HG03575 (cell line): ENCODE measurements around the gene PLA2G4B.

Experiments
- ATAC-seq: cut with Tn5 transposase; IDR thresholded peaks from one replicate; pipeline ENCODE4 v1.9.1; 2021; ENCODE audit not compliant: unreplicated experiment, insufficient number of reproducible peaks, low FRiP score; ENCODE audit errors: extremely low read depth

The PLA2G4B gene

GRCh38 chr15:41880156-41880877, 41.7 kb downstream of the PLA2G4B start:
- no peak for ATAC-seq

- ATAC-seq: no peak
Measured at GRCh38 chr15:41881086-41881485, 42.4 kb downstream of the PLA2G4B start.

DNA sequence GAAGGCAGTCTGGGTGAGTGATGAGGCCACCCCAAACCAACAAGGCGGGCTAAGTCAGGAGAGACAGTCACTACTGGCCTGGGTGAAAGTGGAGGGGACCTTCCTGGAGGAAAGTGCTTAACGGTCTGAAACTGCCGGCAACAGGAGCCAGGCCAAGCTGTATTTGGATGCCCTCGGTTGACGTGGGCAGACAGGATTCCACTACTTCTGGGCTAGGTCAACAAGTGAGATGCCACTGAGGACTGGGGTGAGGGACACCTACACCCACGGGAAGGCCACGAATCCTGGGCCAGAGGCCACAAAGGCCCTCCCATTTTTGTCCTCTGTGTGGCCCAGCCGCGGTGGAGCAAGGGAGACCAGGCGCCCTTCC, 42.9 kb downstream of the PLA2G4B start:
- ATAC-seq: no peak

DNA sequence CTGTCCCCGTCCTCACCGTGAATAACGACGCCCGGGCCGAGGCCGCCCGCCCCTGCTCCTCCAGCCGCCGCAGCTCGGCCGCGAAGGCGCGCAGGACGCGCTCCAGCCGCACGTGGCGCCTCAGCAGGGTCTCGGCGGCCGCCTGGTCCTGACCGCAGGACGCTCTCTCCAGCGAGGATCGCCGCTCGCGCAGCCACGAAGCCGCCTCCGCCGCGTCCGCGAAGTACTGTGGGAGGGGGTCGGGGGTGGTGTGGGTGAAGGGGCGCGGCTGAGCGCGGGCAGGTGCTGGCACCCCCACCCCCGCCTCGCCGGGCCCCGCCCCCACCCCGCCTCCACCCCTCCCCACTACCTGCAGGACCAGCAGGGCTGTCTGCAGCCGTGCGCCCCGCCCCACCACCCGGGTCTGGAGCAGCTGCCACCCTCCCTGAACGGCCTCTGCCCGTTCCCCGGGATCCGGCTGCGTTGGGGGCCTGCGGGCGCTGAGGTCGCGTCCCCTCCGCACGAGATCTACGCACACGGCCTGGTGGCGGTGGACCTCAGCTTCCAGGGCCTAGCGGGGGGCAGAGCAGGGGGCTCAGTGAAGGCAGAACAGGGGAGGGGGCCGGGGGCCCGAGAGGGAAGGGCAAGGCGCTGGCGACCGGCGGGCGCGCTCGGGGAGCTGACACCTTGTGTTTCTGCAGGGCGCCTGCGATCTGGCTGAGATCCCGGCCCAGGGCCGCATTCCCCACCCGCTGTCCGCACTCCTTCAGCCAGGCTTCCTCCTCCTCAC, 43.5 kb downstream of the PLA2G4B start:
- no peak for ATAC-seq

- ATAC-seq: no peak
Measured at GRCh38 chr15:41882689-41883483, 44.2 kb downstream of the PLA2G4B start.

DNA sequence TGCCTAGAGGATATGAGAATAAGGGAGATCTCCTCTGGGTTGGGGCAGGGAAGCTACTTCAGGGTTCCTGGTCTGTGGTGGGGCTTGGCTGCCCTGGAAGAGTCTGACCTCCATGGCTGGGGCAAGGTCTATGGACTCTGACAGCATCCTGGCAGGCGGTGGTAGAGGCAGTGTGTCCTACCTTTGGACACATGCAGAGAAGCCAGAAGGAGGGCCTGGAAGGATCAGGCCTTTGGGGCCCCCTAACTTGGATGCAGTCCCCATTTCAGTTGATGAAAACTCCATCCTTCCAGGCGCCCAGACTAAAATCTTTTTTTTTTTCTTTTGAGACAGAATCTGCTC, 44.8 kb downstream of the PLA2G4B start:
- no peak for ATAC-seq

DNA sequence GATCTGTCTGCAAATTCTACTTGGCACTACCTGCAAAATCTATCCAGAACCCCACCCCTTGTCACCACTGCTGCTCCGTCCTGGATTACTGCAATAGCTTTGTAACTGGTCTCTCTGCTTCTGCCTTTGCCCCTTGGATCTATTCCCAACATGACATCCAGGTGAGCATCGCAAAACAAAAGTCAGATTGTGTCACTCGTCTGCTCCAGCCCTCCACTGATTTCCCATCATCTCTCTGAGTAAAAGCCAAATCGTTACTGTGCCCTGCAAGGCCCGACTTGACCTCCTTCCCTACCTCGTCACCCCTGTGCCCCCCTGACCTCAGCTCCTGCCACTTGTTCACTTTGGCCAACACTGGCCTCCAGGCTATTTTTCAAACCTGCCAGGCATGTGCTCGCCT, 45.8 kb downstream of the PLA2G4B start:
- ATAC-seq: no peak

GRCh38 chr15:41885321-41885720, 46.7 kb downstream of the PLA2G4B start:
- no peak for ATAC-seq

DNA sequence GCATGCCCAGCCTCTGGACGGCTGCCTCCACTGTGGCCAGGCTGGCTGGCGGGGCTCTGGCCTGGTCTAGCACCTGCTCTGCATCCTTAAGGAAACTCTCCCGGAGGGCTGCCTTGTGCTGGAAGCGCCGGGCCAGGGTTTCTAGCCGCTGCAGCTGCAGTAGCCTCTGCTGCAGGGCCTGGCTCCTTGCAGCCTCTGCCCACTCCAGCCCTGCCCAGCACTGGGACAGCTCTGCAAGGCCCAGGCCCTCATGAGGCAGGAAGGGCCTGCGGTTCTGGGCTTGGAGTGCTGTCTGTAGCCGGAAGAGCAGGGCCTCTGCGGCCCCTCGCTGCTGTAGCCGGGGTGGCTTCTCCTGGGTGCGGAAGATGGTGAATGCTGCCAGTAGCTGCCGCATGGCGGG, 47.2 kb downstream of the PLA2G4B start:
- ATAC-seq: no peak

GRCh38 chr15:41886741-41887140, 48.1 kb downstream of the PLA2G4B start:
- ATAC-seq: no peak

DNA sequence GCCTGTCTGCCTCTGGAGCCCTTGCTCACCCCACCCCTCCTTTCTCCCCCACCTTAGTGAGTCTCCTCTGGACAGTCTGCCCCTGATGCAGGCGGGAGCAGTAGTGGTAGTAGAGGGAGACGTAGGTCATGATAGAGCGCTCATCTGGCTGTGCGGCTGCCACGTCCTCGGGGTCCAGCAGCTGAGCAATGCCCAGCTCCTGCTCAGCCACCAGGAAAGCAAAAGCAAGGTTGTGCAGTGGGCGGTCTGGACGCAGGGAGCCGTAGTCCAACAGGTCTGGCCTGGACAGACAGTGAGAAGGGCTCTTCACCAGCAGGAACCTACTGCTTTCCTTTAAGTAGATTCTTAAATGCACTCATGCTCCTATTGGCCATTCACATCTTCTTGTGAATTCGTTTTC, 48.5 kb downstream of the PLA2G4B start:
- ATAC-seq: no peak

DNA sequence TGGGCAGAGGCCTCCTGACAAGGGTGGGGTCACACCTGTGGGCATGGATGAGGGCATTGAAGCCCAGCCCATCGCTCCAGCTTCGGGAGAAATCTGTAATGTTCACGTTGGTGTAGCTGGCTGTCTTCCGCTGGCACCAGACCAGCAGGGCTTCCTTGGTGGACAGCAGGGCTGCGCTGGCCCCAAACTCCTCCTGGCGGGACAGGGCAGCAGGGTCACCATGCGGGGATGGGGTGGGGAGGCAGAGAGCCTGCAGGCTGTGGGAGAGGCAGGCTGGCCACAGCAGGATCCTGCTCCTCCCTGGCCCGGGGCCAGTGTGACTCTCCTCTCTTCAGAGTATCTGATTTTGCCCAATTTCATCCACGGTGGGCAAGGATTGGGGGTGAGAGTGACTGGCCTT, 49.2 kb downstream of the PLA2G4B start:
- ATAC-seq: no peak

DNA sequence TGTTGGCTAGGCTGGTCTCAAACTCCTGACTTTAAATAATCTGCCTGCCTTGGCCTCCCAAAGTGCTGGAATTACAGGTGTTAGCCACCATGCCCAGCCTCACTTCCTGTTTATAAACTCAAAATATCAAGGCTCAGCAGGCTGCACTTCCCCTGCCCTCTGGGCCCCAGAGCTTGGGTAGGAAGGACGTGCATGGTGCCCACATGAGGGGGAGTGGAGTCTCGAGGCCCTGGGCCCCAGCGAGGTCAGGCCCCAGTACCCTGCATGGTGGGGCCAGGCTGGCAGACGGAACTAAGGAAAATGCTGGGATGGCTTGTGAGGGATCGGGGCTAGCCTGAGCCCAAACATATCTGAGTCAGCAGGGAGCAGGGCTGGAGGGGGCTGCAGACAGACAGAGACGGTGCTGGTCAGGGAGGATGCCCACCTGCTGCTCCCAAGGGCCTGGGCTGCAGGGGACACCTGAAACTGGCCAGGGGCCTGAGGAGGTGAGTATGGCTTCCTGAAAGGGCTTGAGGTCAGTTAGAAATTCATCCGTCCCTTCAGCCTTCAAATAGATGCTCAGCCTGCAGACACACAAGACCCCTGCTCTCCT, 50.1 kb downstream of the PLA2G4B start:
- no peak for ATAC-seq

- no peak for ATAC-seq
Measured at GRCh38 chr15:41890050-41890690, 51.5 kb downstream of the PLA2G4B start.

GRCh38 chr15:41891226-41891625, 52.6 kb downstream of the PLA2G4B start:
- ATAC-seq: no peak

- no peak for ATAC-seq
Measured at GRCh38 chr15:41891946-41892345, 53.3 kb downstream of the PLA2G4B start.

DNA sequence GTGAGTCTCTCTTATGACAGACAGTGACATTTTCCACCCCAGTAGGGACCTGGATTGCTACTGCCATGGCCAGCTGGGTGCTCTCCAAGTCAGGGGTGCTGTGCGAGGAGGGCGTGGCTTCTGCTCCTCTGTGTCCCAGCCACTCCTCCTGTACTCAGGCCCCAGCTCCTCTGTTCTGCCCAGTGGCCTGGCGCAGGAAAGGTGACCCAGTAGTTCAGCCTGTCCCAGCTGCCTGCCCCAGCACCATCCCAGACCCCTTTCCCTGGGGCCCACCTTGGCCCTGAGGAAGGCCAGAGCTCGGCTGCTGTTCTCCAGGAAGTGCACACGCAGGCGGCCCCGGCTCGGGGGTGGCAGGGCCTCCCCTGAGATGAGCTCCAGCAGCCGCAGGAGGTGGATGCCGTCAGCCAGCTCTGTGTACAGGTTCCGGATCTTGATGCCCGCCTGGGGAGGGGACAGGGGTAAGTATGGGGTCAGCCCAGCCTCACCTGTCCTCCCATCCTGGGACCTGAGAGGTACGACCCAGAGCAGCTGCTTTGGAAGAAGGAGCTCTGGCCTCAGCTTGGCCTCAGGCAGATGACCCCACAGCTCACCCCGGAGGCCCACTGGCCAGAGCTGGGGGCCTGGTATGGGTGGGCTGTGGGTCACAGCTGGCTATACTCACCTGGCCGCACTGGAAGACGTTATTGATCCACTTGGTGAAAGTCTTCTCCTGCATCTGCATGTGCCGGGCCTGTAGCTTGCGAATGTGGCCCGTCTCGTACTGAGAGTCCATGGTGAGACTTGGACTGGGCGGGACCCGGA, 54.2 kb downstream of the PLA2G4B start:
- ATAC-seq: no peak

- ATAC-seq: no peak
Measured at GRCh38 chr15:41893422-41894250, 55.0 kb downstream of the PLA2G4B start, which contains the start of gene SPTBN5. TSS of gene SPTBN5 (minus strand) at chr15:41894053. CDS start at chr15:41893497, 556 bp downstream.
